Parathyroid adenoma (tissue), 2 donors: Measurements from ENCODE around the gene CYP21A2.
"Not testable (repeated sequence)": the region's sequence is repeated elsewhere in the genome, so short reads cannot be mapped to it uniquely, and the experiment has no call there.

Experiments
- H2AFZ ChIP-seq: fragments of 300-600 bp; sonication (generic); one replicate; pipeline ENCODE4 v1.7.0; 2017; ENCODE audit warnings: antibody characterized with exemption, mild to moderate bottlenecking
- H3K27ac ChIP-seq: fragments of 300-600 bp; sonication (generic); one replicate; pipeline ENCODE4 v1.7.0; 2017
- H3K27me3 ChIP-seq: fragments of 300-600 bp; sonication (generic); one replicate; pipeline ENCODE4 v1.7.0; 2017; ENCODE audit warnings: low read length; ENCODE audit not compliant: control insufficient read depth, insufficient read depth
- H3K36me3 ChIP-seq: fragments of 300-600 bp; sonication (generic); one replicate; pipeline ENCODE4 v1.7.0; 2017; ENCODE audit warnings: low read length; ENCODE audit not compliant: control insufficient read depth, insufficient read depth
- H3K4me1 ChIP-seq: fragments of 300-600 bp; sonication (generic); one replicate; pipeline ENCODE4 v1.7.0; 2017; ENCODE audit warnings: control low read depth
- H3K4me2 ChIP-seq: fragments of 300-600 bp; sonication (generic); one replicate; pipeline ENCODE4 v1.7.0; 2017; ENCODE audit warnings: low read length
- H3K4me3 ChIP-seq: fragments of 300-600 bp; sonication (generic); one replicate; pipeline ENCODE4 v1.7.0; 2017; ENCODE audit warnings: low read depth, low read length
- H3K79me2 ChIP-seq: fragments of 300-600 bp; sonication (generic); one replicate; pipeline ENCODE4 v1.7.0; 2017; ENCODE audit warnings: control low read depth
- H3K9ac ChIP-seq: fragments of 300-600 bp; sonication (generic); one replicate; pipeline ENCODE4 v1.7.0; 2017; ENCODE audit warnings: mild to moderate bottlenecking
- H3K9me3 ChIP-seq: fragments of 300-600 bp; sonication (generic); one replicate; pipeline ENCODE4 v1.7.0; 2017; ENCODE audit warnings: low read length; ENCODE audit not compliant: control insufficient read depth
- TF ChIP-seq, protein P1 (sequence below): fragments of 300-600 bp; sonication (generic); IDR thresholded peaks from one replicate; pipeline ENCODE4 v1.7.0; 2017; ENCODE audit warnings: antibody characterized with exemption, mild to moderate bottlenecking
- donor health status: primary hyperparathyroidism.

CYP21A2 gene

DNA sequence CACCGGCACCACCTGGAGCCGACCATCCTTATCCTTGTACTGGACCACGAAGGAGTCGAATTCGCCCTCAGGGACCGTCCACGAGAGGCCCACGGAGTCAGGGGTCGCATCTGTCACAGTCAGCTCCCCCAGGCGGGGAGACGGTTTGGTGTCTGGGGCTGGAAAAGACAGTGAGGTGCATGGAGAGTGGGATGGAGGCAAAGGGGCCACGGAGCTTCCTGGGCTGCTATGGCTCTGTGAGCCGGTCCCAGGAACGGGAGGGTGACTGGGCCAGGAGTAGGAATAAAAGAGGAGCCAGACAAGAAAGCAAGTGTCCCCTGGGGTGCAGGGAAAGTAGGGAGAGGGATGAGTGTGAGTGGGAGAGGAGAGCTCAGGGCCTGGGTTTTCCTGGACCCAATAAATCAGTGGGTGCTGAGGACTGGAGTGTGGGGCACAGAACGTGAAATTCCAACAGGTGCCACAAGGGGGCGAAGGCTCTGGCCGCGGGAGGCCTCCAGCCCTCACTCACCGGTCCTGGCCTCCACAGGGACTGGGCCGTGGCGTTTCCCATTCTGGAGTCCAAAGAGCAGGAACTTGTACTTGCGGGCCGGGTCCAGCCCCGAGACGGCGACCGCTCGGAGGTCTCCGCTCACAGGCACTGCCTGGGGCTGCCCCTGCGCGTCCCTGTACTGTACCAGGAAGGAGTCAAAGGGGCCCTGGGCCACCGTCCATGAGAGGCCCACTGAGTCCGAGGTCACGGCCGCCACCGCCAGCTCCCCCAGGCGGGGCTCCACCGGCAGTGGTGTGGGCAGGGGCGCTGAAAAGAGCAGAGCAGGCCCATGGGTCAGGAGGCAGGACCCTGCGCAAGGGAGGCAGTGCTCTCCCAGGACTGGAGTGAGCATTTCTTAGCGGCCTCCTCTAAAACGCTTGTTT lies 9.9 kb downstream of the CYP21A2 start:
- no peak overlapping the region for H3K9ac ChIP-seq
- H2AFZ ChIP-seq = peak overlapping the region; percentile 54
- no peaks in the 10 kb centered on the region for H3K36me3 ChIP-seq
- TF ChIP-seq, protein P1, sequence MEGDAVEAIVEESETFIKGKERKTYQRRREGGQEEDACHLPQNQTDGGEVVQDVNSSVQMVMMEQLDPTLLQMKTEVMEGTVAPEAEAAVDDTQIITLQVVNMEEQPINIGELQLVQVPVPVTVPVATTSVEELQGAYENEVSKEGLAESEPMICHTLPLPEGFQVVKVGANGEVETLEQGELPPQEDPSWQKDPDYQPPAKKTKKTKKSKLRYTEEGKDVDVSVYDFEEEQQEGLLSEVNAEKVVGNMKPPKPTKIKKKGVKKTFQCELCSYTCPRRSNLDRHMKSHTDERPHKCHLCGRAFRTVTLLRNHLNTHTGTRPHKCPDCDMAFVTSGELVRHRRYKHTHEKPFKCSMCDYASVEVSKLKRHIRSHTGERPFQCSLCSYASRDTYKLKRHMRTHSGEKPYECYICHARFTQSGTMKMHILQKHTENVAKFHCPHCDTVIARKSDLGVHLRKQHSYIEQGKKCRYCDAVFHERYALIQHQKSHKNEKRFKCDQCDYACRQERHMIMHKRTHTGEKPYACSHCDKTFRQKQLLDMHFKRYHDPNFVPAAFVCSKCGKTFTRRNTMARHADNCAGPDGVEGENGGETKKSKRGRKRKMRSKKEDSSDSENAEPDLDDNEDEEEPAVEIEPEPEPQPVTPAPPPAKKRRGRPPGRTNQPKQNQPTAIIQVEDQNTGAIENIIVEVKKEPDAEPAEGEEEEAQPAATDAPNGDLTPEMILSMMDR = peak; percentile 79
- H3K4me1 ChIP-seq = no peaks in the 10 kb centered on the region
- H3K4me2 ChIP-seq = no peak overlapping the region
- H3K4me3 ChIP-seq = no peak overlapping the region
- H3K27me3 ChIP-seq = no peaks in the 10 kb centered on the region
- no peak overlapping the region for H3K27ac ChIP-seq
- H3K9me3 ChIP-seq = no peaks in the 10 kb centered on the region
- no peaks in the 10 kb centered on the region for H3K79me2 ChIP-seq

DNA sequence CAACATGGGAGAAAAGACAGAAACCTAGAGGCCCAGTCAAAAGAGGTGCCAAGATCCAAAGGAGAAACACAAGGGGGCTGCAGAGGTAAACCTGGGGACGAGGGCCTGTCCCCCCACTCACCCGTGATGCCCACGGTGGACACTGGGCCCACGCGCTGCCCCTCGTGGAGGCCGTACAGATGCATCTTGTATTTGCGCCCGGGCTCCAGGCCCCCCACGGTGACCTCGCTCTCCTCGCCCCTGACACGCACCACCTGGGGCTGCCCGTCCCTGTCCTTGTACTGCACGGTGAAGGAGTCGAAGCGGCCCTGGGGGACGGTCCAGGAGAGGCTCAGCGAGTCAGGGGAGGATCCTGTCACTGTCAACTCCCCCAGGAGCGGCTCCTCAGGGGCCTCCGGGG lies 10.9 kb downstream of the CYP21A2 start:
- H3K27ac ChIP-seq, H3K9me3 ChIP-seq, H3K27me3 ChIP-seq, H2AFZ ChIP-seq, H3K4me2 ChIP-seq, H3K79me2 ChIP-seq, H3K4me3 ChIP-seq, H3K4me1 ChIP-seq, H3K9ac ChIP-seq, H3K36me3 ChIP-seq: not testable (repeated sequence)

DNA sequence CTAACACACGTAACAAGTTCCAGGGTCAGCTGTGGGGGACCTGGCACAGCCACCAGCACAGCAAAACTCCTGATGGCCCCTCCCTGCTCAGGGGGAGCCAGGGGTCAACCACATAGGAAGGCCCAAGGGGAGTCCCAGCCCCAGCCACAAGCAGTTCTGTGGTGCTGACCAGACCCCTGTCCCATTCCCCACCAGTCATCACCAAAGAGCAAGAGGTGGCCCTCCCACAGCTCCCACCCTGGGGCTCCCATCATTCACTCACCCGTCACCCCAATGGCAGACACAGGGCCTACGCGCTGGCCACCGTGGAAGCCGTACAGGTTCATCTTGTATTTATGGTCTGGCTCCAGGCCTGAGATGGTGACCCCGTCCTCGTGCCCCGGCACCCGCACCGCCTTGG lies 11.5 kb downstream of the CYP21A2 start:
- not testable (repeated sequence) for H3K4me2 ChIP-seq, H3K4me3 ChIP-seq, H3K27me3 ChIP-seq, H3K36me3 ChIP-seq, H2AFZ ChIP-seq, H3K9ac ChIP-seq, H3K27ac ChIP-seq, H3K9me3 ChIP-seq, H3K79me2 ChIP-seq, H3K4me1 ChIP-seq

DNA sequence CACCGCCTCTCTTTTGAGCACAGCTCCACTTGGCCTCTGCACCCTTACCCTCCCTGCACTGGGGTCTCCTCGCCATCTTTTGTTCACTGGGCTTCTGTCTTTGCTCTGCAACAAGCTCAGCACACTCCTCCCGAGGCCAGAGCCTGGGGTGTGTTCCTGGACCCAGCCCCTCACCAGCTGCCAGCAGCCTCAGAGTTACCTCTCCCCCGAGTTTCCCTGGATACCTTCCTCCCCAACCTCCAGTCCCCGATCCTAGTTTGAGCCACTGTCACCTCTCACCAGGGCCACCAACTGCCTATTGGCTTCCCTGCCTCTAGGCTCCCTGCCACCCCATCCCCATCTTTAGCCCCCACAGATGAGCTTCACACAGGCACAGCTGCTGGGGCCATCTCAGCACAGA lies 12.3 kb downstream of the CYP21A2 start:
- no peaks in the 10 kb centered on the region for H3K36me3 ChIP-seq
- H3K4me3 ChIP-seq = no peak overlapping the region
- no peaks in the 10 kb centered on the region for H3K79me2 ChIP-seq
- no peaks in the 10 kb centered on the region for H3K9me3 ChIP-seq
- TF ChIP-seq, protein P1 = no peak
- H2AFZ ChIP-seq = no peak overlapping the region
- no peaks in the 10 kb centered on the region for H3K27me3 ChIP-seq
- no peaks in the 10 kb centered on the region for H3K4me1 ChIP-seq
- H3K27ac ChIP-seq = no peak overlapping the region
- no peak overlapping the region for H3K4me2 ChIP-seq
- no peak overlapping the region for H3K9ac ChIP-seq

DNA sequence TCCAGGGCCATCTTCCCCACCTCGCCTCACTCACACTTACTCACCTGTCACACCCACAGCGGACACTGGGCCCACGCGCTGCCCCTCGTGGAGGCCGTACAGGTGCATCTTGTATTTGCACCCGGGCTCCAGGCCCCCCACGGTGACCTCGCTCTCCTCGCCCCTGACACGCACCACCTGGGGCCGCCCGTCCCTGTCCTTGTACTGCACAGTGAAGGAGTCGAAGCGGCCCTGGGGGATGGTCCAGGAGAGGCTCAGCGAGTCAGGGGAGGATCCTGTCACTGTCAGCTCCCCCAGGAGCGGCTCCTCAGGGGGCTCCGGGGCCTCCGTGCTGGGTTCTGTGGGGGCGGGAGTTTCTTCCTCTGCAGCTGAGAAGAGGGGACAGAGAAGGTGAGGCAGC lies 14.4 kb downstream of the CYP21A2 start:
- not testable (repeated sequence) for H3K4me1 ChIP-seq, H3K79me2 ChIP-seq, H3K4me3 ChIP-seq, H3K27ac ChIP-seq, H3K36me3 ChIP-seq, H3K9ac ChIP-seq, H3K4me2 ChIP-seq, H3K27me3 ChIP-seq, H2AFZ ChIP-seq, H3K9me3 ChIP-seq

DNA sequence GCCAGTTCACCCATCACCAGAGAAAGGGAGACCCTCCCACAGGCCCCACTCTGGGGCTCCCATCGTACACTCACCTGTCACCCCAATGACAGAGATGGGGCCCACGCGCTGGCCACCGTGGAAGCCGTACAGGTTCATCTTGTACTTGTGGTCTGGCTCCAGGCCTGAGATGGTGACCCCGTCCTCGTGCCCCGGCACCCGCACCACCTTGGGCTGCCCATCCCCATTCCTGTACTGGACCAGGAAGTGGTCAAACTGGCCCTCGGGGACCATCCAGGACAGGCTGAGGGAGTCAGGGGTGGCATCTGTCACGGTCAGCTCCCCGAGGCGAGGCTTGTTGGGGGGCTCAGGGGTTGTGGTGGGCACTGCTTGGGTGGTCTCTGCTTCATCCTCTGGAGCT lies 15.1 kb downstream of the CYP21A2 start:
- H3K4me3 ChIP-seq, H3K27ac ChIP-seq, H3K79me2 ChIP-seq, H3K9ac ChIP-seq, H3K36me3 ChIP-seq, H3K27me3 ChIP-seq, H3K9me3 ChIP-seq, H3K4me2 ChIP-seq, H2AFZ ChIP-seq, H3K4me1 ChIP-seq: not testable (repeated sequence)

DNA sequence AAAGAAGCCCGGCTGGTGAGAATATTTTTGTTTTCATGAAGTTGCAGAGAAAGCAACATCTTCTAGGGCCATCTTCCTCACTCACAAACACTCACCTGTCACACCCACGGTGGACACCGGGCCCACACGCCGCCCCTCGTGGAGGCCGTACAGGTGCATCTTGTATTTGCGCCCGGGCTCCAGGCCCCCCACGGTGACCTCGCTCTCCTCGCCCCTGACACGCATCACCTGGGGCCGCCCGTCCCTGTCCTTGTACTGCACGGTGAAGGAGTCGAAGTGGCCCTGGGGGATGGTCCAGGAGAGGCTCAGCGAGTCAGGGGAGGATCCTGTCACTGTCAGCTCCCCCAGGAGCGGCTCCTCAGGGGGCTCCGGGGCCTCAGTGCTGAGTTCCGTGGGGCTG lies 17.5 kb downstream of the CYP21A2 start:
- not testable (repeated sequence) for H3K27ac ChIP-seq, H3K79me2 ChIP-seq, H3K9ac ChIP-seq, H3K9me3 ChIP-seq, H3K4me3 ChIP-seq, H2AFZ ChIP-seq, H3K4me1 ChIP-seq, H3K27me3 ChIP-seq, H3K4me2 ChIP-seq, H3K36me3 ChIP-seq
